Measurements from ENCODE around the gene CHMP5.

DNA sequence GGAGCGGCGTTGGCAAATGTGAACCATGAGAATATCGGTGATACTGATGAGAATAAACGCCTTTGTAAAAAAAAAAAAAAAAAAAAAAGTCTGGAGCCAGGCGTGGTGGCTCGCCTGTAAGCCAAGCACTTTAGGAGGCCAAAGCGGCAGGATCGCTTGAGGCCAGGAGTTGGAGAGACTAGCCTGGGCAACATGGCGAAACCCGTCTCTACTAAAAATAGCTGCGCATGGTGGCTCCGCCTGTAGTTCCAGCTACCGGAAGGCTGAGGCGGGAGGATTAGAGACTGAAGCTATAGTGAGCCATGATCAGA lies 25.0 kb downstream of the CHMP5 start:
- no peak for TF ChIP-seq CTCF (IDR thresholded peaks at IDR 0.05; ENCODE audit: insufficient read depth, low read depth, low read length)
- TF ChIP-seq EZH2 (IDR thresholded peaks at IDR 0.05; ENCODE audit: insufficient read depth, low read length), result no peak

Measured in astrocyte (in vitro differentiated cells and primary cell).